Measurements from ENCODE around the gene KHDRBS2. TPM values are rescaled to one million over a fixed set of nuclear protein-coding genes. Genes with fewer than 3 reads are reported as not detected.

The KHDRBS2 gene
- total RNA-seq, 1 donor from 2014 or later = not detected

DNA sequence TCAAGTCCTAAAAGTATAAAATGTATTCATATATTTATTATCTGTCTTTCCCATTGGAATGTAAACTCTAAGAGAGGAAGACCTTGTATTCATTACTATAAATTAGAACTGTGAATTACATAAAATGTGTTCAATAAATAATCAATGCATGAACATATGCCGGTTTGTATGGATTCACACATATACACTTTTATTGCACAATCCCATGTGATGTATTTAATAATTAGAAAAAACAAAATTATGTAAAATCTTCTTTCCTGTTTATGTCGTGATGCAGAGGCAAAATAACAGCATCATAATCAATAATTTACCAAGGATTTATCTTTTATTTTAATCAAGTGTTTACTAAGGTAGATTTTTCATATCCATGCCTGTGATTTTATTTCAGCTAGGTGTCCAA, 240.5 kb downstream of the KHDRBS2 start:
- intact Hi-C loops (cut with micrococcal nuclease) = no loop called here
- Mint-ChIP-seq H3K36me3 (ENCODE audit: low read depth) (no peaks in the 10 kb centered on the region), H3K27ac (no peak overlapping the region), H3K9me3 (peaks cover 19% of the 10 kb centered on the region), H3K4me1 (ENCODE audit: low read depth) (no peaks in the 10 kb centered on the region), H3K27me3 (ENCODE audit: insufficient read depth) (no peaks in the 10 kb centered on the region), H3K4me3 (no peak overlapping the region)
- no peak for DNase-seq (ENCODE audit: low spot score)

- no peaks in the 10 kb centered on the region for H3K4me1 Mint-ChIP-seq (ENCODE audit: low read depth)
- H3K27me3 Mint-ChIP-seq (ENCODE audit: insufficient read depth) = no peaks in the 10 kb centered on the region
- H3K36me3 Mint-ChIP-seq (ENCODE audit: low read depth) = no peaks in the 10 kb centered on the region
- intact Hi-C loops (cut with micrococcal nuclease) = no loop called here
- peaks cover 21% of the 10 kb centered on the region for H3K9me3 Mint-ChIP-seq
- DNase-seq (ENCODE audit: low spot score) = no peak
- H3K4me3 Mint-ChIP-seq = no peak overlapping the region
- no peak overlapping the region for H3K27ac Mint-ChIP-seq
Measured at GRCh38 chr6:62043084-62043483, 242.9 kb downstream of the KHDRBS2 start.

GRCh38 chr6:62042429-62042828, 243.6 kb downstream of the KHDRBS2 start:
- intact Hi-C loops (cut with micrococcal nuclease) = no loop called here
- Mint-ChIP-seq H3K27me3 (ENCODE audit: insufficient read depth) (no peaks in the 10 kb centered on the region), H3K4me1 (ENCODE audit: low read depth) (no peaks in the 10 kb centered on the region), H3K27ac (no peak overlapping the region), H3K36me3 (ENCODE audit: low read depth) (no peaks in the 10 kb centered on the region), H3K4me3 (no peak overlapping the region), H3K9me3 (peaks cover 19% of the 10 kb centered on the region)
- DNase-seq (ENCODE audit: low spot score) = no peak

DNA sequence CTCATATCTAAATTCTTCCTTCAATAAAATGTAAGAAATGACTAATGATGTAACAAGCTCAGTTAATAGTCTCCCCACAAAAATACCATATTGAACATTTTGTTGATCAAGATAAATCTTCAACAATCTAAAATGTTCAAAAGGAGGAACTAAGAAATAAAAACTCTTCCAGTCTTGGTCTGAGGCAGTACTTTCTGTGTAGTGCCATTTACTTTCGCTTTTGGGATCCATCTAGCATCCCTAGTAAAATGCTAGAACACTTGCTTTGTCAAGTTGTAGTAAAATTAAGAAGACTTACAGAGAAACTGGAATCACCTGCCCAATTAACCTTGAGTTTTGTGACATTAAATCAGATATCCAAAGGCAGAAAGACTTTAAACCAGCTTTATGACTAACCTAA, 246.4 kb downstream of the KHDRBS2 start:
- no peaks in the 10 kb centered on the region for H3K4me1 Mint-ChIP-seq (ENCODE audit: low read depth)

GRCh38 chr6:62037445-62037844, 248.6 kb downstream of the KHDRBS2 start:
- intact Hi-C loops (cut with micrococcal nuclease) = no loop called here
- no peaks in the 10 kb centered on the region for H3K36me3 Mint-ChIP-seq (ENCODE audit: low read depth)
- no peak overlapping the region for H3K4me3 Mint-ChIP-seq
- H3K9me3 Mint-ChIP-seq = peaks cover 24% of the 10 kb centered on the region
- H3K27ac Mint-ChIP-seq = no peak overlapping the region
- no peak for DNase-seq (ENCODE audit: low spot score)
- H3K27me3 Mint-ChIP-seq (ENCODE audit: insufficient read depth) = no peaks in the 10 kb centered on the region
- no peaks in the 10 kb centered on the region for H3K4me1 Mint-ChIP-seq (ENCODE audit: low read depth)

More for the DNA sequence above, 246.4 kb downstream of the KHDRBS2 start:
- DNase-seq (ENCODE audit: low spot score) = no peak
- intact Hi-C loops (cut with micrococcal nuclease) = no loop called here
- Mint-ChIP-seq H3K27me3 (ENCODE audit: insufficient read depth) (no peaks in the 10 kb centered on the region), H3K27ac (no peak overlapping the region), H3K9me3 (peaks cover 23% of the 10 kb centered on the region), H3K36me3 (ENCODE audit: low read depth) (no peaks in the 10 kb centered on the region), H3K4me3 (no peak overlapping the region)

DNA sequence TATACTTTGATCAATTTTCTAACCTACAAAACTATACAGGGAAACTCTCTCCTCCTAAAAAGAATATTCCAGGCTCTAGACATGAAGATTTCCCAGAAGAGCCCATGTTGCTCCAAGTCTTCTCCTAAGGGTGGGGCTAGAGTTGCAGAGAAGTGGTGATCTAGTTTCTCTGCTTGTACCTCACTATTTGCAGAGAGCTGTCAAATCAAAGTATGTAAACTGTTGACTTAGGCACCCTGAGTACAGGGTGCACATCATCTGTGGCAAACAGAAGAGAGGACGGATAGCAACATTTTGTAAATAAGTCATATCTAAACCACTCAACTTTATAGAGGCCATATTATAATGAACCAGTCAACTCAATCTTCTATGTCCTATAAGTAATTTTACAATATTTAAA, 250.1 kb downstream of the KHDRBS2 start:
- DNase-seq (ENCODE audit: low spot score) = no peak
- H3K4me3 Mint-ChIP-seq = no peak overlapping the region
- H3K27ac Mint-ChIP-seq = no peak overlapping the region
- intact Hi-C loops (cut with micrococcal nuclease) = no loop called here
- H3K36me3 Mint-ChIP-seq (ENCODE audit: low read depth) = no peaks in the 10 kb centered on the region
- H3K4me1 Mint-ChIP-seq (ENCODE audit: low read depth) = no peaks in the 10 kb centered on the region
- H3K9me3 Mint-ChIP-seq = peaks cover 18% of the 10 kb centered on the region
- no peaks in the 10 kb centered on the region for H3K27me3 Mint-ChIP-seq (ENCODE audit: insufficient read depth)

GRCh38 chr6:62013719-62014118, 272.3 kb downstream of the KHDRBS2 start:
- Mint-ChIP-seq H3K9me3 (peaks cover 4% of the 10 kb centered on the region), H3K36me3 (ENCODE audit: low read depth) (no peaks in the 10 kb centered on the region), H3K27ac (no peak overlapping the region), H3K27me3 (ENCODE audit: insufficient read depth) (no peaks in the 10 kb centered on the region), H3K4me1 (ENCODE audit: low read depth) (no peaks in the 10 kb centered on the region), H3K4me3 (no peak overlapping the region)
- intact Hi-C loops (cut with micrococcal nuclease) = no loop called here
- DNase-seq (ENCODE audit: low spot score) = no peak

- H3K27ac Mint-ChIP-seq = no peak overlapping the region
- H3K4me3 Mint-ChIP-seq = no peak overlapping the region
- DNase-seq (ENCODE audit: low spot score) = no peak
- H3K27me3 Mint-ChIP-seq (ENCODE audit: insufficient read depth) = no peaks in the 10 kb centered on the region
- intact Hi-C loops (cut with micrococcal nuclease) = no loop called here
- no peaks in the 10 kb centered on the region for H3K4me1 Mint-ChIP-seq (ENCODE audit: low read depth)
- no peaks in the 10 kb centered on the region for H3K36me3 Mint-ChIP-seq (ENCODE audit: low read depth)
- peaks cover 4% of the 10 kb centered on the region for H3K9me3 Mint-ChIP-seq
Measured at GRCh38 chr6:62009445-62009844, 276.6 kb downstream of the KHDRBS2 start.

GRCh38 chr6:61989616-61990015, 296.4 kb downstream of the KHDRBS2 start:
- no peak overlapping the region for H3K27ac Mint-ChIP-seq
- no peaks in the 10 kb centered on the region for H3K4me1 Mint-ChIP-seq (ENCODE audit: low read depth)
- no peak for DNase-seq (ENCODE audit: low spot score)
- H3K27me3 Mint-ChIP-seq (ENCODE audit: insufficient read depth) = no peaks in the 10 kb centered on the region
- H3K4me3 Mint-ChIP-seq = no peak overlapping the region
- intact Hi-C loops (cut with micrococcal nuclease) = no loop called here
- peaks cover 10% of the 10 kb centered on the region for H3K9me3 Mint-ChIP-seq
- no peaks in the 10 kb centered on the region for H3K36me3 Mint-ChIP-seq (ENCODE audit: low read depth)

- Mint-ChIP-seq H3K4me1 (ENCODE audit: low read depth) (no peaks in the 10 kb centered on the region), H3K9me3 (no peaks in the 10 kb centered on the region), H3K27ac (no peak overlapping the region), H3K36me3 (ENCODE audit: low read depth) (no peaks in the 10 kb centered on the region), H3K27me3 (ENCODE audit: insufficient read depth) (no peaks in the 10 kb centered on the region), H3K4me3 (no peak overlapping the region)
- intact Hi-C loops (cut with micrococcal nuclease) = no loop called here
- no peak for DNase-seq (ENCODE audit: low spot score)
Measured at GRCh38 chr6:61980622-61981021, 305.4 kb downstream of the KHDRBS2 start.

DNA sequence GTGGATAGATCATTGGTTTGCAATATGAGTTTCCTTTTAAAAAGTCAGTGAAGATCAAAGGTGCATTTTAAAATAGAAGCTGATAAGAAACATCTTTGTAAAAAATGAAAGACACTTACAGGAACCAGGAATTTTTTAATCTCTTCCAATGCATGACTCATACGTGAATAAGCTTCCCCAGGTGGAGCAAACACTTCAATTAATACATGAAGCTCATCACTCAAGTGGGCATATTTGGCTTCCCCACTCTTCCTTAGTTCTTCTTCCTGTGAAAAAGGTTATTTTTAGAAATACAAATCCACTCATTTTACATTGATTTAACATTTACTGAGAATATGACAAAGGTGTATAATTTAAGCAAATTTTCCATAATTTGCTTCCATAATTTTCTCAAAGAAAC, 308.1 kb downstream of the KHDRBS2 start:
- H3K4me1 Mint-ChIP-seq (ENCODE audit: low read depth) = no peaks in the 10 kb centered on the region
- intact Hi-C loops (cut with micrococcal nuclease) = no loop called here
- no peak for DNase-seq (ENCODE audit: low spot score)
- no peaks in the 10 kb centered on the region for H3K36me3 Mint-ChIP-seq (ENCODE audit: low read depth)
- no peak overlapping the region for H3K4me3 Mint-ChIP-seq
- no peaks in the 10 kb centered on the region for H3K27me3 Mint-ChIP-seq (ENCODE audit: insufficient read depth)
- no peak overlapping the region for H3K27ac Mint-ChIP-seq
- no peaks in the 10 kb centered on the region for H3K9me3 Mint-ChIP-seq

GRCh38 chr6:61977099-61977498, 308.9 kb downstream of the KHDRBS2 start:
- Mint-ChIP-seq H3K9me3 (no peaks in the 10 kb centered on the region), H3K4me1 (ENCODE audit: low read depth) (no peaks in the 10 kb centered on the region), H3K36me3 (ENCODE audit: low read depth) (no peaks in the 10 kb centered on the region), H3K27ac (no peak overlapping the region), H3K4me3 (no peak overlapping the region), H3K27me3 (ENCODE audit: insufficient read depth) (no peaks in the 10 kb centered on the region)
- intact Hi-C loops (cut with micrococcal nuclease) = no loop called here
- DNase-seq (ENCODE audit: low spot score) = no peak

GRCh38 chr6:61959196-61959595, 326.8 kb downstream of the KHDRBS2 start:
- no peak overlapping the region for H3K4me3 Mint-ChIP-seq
- no peaks in the 10 kb centered on the region for H3K36me3 Mint-ChIP-seq (ENCODE audit: low read depth)
- intact Hi-C loops (cut with micrococcal nuclease) = no loop called here
- no peak for DNase-seq (ENCODE audit: low spot score)
- H3K27ac Mint-ChIP-seq = no peak overlapping the region
- no peaks in the 10 kb centered on the region for H3K4me1 Mint-ChIP-seq (ENCODE audit: low read depth)
- peaks cover 22% of the 10 kb centered on the region for H3K9me3 Mint-ChIP-seq
- H3K27me3 Mint-ChIP-seq (ENCODE audit: insufficient read depth) = no peaks in the 10 kb centered on the region

GRCh38 chr6:61953851-61954250, 332.2 kb downstream of the KHDRBS2 start:
- Mint-ChIP-seq H3K36me3 (ENCODE audit: low read depth) (no peaks in the 10 kb centered on the region), H3K27me3 (ENCODE audit: insufficient read depth) (no peaks in the 10 kb centered on the region), H3K4me1 (ENCODE audit: low read depth) (no peaks in the 10 kb centered on the region), H3K9me3 (peaks cover 22% of the 10 kb centered on the region), H3K27ac (no peak overlapping the region), H3K4me3 (no peak overlapping the region)
- intact Hi-C loops (cut with micrococcal nuclease) = no loop called here
- no peak for DNase-seq (ENCODE audit: low spot score)

Measured in activated T-helper 1 cell treated with anti-CD3 and anti-CD28 coated beads, Interleukin-12 subunit alpha, Interleukin-12 subunit beta, Interleukin-2, Interleukin-4 antibody, amounts not matched to agents 30 ng/mL and 10 ng/mL and 1 ng/mL, durations not matched to agents 14 hours and 24 hours and 36 hours (primary cell).